ENCODE measurements around the gene ZRANB3. TPM values are rescaled to one million over a fixed set of nuclear protein-coding genes. Genes with fewer than 3 reads are reported as not detected.

The ZRANB3 gene
- total RNA-seq, 1 experiment from 2014 or later: 15.9 TPM

DNA sequence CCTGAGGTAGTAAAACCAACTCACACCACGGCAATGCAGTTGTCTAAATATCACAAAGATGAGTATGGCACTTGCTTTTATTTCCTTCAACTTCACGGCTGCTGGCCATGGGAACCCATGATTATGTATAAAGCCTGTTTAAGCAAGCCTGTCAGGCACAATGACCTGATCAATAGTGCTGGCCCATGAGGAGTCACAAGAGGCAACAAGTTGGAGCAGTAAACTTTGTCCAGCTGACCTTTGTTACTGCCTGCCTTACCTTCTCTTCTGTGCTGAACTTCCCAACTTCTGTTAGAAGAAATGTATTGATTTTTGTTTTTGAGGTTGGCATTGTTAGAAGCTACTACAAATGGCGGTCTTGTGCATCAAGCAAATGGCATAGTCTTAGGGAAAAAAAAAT lies 327.1 kb downstream of the ZRANB3 start:
- CTCF ChIA-PET: no interaction called here
- Mint-ChIP-seq H3K27me3 (ENCODE audit: low read depth) (no peaks in the 10 kb centered on the region), H3K4me3 (no peak overlapping the region), H3K4me1 (no peaks in the 10 kb centered on the region), H3K27ac (no peak overlapping the region), H3K36me3 (0 out of 2 replicates have a peak, but pooled peaks cover 2% of the 10 kb centered on the region), H3K9me3 (no peaks in the 10 kb centered on the region)
- DNase-seq (ENCODE audit: low spot score) (no peak), ATAC-seq (no peak)
- POLR2A ChIA-PET: interaction anchor here (0.7 kb wide), 1 partner anchor 671 kb away, joined by 4 read pairs; no protein-coding TSS in a partner anchor
- no peak for TF ChIP-seq ATF1 (CRISPR knock-in tag; IDR thresholded peaks at IDR 0.05)
- TF ChIP-seq, protein P1, sequence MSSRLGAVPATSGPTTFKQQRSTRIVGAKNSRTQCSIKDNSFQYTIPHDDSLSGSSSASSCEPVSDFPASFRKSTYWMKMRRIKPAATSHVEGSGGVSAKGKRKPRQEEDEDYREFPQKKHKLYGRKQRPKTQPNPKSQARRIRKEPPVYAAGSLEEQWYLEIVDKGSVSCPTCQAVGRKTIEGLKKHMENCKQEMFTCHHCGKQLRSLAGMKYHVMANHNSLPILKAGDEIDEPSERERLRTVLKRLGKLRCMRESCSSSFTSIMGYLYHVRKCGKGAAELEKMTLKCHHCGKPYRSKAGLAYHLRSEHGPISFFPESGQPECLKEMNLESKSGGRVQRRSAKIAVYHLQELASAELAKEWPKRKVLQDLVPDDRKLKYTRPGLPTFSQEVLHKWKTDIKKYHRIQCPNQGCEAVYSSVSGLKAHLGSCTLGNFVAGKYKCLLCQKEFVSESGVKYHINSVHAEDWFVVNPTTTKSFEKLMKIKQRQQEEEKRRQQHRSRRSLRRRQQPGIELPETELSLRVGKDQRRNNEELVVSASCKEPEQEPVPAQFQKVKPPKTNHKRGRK (CRISPR knock-in tag; IDR thresholded peaks at IDR 0.05; ENCODE audit: borderline replicate concordance): no peak
- no peak for TF ChIP-seq MYBL2 (CRISPR knock-in tag; IDR thresholded peaks at IDR 0.05)
- TF ChIP-seq NFE2L1 (CRISPR knock-in tag; IDR thresholded peaks at IDR 0.05): no peak
- TF ChIP-seq PRRX2 (CRISPR knock-in tag; IDR thresholded peaks at IDR 0.05): no peak
- no peak for TF ChIP-seq NFATC4 (CRISPR knock-in tag; IDR thresholded peaks at IDR 0.05)
- TF ChIP-seq, protein P2, sequence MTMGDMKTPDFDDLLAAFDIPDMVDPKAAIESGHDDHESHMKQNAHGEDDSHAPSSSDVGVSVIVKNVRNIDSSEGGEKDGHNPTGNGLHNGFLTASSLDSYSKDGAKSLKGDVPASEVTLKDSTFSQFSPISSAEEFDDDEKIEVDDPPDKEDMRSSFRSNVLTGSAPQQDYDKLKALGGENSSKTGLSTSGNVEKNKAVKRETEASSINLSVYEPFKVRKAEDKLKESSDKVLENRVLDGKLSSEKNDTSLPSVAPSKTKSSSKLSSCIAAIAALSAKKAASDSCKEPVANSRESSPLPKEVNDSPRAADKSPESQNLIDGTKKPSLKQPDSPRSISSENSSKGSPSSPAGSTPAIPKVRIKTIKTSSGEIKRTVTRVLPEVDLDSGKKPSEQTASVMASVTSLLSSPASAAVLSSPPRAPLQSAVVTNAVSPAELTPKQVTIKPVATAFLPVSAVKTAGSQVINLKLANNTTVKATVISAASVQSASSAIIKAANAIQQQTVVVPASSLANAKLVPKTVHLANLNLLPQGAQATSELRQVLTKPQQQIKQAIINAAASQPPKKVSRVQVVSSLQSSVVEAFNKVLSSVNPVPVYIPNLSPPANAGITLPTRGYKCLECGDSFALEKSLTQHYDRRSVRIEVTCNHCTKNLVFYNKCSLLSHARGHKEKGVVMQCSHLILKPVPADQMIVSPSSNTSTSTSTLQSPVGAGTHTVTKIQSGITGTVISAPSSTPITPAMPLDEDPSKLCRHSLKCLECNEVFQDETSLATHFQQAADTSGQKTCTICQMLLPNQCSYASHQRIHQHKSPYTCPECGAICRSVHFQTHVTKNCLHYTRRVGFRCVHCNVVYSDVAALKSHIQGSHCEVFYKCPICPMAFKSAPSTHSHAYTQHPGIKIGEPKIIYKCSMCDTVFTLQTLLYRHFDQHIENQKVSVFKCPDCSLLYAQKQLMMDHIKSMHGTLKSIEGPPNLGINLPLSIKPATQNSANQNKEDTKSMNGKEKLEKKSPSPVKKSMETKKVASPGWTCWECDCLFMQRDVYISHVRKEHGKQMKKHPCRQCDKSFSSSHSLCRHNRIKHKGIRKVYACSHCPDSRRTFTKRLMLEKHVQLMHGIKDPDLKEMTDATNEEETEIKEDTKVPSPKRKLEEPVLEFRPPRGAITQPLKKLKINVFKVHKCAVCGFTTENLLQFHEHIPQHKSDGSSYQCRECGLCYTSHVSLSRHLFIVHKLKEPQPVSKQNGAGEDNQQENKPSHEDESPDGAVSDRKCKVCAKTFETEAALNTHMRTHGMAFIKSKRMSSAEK (CRISPR knock-in tag; IDR thresholded peaks at IDR 0.05; ENCODE audit: borderline replicate concordance): no peak
- TF ChIP-seq, protein P3, sequence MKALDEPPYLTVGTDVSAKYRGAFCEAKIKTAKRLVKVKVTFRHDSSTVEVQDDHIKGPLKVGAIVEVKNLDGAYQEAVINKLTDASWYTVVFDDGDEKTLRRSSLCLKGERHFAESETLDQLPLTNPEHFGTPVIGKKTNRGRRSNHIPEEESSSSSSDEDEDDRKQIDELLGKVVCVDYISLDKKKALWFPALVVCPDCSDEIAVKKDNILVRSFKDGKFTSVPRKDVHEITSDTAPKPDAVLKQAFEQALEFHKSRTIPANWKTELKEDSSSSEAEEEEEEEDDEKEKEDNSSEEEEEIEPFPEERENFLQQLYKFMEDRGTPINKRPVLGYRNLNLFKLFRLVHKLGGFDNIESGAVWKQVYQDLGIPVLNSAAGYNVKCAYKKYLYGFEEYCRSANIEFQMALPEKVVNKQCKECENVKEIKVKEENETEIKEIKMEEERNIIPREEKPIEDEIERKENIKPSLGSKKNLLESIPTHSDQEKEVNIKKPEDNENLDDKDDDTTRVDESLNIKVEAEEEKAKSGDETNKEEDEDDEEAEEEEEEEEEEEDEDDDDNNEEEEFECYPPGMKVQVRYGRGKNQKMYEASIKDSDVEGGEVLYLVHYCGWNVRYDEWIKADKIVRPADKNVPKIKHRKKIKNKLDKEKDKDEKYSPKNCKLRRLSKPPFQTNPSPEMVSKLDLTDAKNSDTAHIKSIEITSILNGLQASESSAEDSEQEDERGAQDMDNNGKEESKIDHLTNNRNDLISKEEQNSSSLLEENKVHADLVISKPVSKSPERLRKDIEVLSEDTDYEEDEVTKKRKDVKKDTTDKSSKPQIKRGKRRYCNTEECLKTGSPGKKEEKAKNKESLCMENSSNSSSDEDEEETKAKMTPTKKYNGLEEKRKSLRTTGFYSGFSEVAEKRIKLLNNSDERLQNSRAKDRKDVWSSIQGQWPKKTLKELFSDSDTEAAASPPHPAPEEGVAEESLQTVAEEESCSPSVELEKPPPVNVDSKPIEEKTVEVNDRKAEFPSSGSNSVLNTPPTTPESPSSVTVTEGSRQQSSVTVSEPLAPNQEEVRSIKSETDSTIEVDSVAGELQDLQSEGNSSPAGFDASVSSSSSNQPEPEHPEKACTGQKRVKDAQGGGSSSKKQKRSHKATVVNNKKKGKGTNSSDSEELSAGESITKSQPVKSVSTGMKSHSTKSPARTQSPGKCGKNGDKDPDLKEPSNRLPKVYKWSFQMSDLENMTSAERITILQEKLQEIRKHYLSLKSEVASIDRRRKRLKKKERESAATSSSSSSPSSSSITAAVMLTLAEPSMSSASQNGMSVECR (CRISPR knock-in tag; IDR thresholded peaks at IDR 0.05; ENCODE audit: borderline replicate concordance): no peak
- TF ChIP-seq, protein P4, sequence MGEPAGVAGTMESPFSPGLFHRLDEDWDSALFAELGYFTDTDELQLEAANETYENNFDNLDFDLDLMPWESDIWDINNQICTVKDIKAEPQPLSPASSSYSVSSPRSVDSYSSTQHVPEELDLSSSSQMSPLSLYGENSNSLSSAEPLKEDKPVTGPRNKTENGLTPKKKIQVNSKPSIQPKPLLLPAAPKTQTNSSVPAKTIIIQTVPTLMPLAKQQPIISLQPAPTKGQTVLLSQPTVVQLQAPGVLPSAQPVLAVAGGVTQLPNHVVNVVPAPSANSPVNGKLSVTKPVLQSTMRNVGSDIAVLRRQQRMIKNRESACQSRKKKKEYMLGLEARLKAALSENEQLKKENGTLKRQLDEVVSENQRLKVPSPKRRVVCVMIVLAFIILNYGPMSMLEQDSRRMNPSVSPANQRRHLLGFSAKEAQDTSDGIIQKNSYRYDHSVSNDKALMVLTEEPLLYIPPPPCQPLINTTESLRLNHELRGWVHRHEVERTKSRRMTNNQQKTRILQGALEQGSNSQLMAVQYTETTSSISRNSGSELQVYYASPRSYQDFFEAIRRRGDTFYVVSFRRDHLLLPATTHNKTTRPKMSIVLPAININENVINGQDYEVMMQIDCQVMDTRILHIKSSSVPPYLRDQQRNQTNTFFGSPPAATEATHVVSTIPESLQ (CRISPR knock-in tag; IDR thresholded peaks at IDR 0.05): no peak
- TF ChIP-seq, protein P5, sequence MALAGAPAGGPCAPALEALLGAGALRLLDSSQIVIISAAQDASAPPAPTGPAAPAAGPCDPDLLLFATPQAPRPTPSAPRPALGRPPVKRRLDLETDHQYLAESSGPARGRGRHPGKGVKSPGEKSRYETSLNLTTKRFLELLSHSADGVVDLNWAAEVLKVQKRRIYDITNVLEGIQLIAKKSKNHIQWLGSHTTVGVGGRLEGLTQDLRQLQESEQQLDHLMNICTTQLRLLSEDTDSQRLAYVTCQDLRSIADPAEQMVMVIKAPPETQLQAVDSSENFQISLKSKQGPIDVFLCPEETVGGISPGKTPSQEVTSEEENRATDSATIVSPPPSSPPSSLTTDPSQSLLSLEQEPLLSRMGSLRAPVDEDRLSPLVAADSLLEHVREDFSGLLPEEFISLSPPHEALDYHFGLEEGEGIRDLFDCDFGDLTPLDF (CRISPR knock-in tag; IDR thresholded peaks at IDR 0.05): no peak
- TF ChIP-seq TEAD4 (CRISPR knock-in tag; IDR thresholded peaks at IDR 0.05): no peak
- no peak for TF ChIP-seq ZNF671 (CRISPR knock-in tag; IDR thresholded peaks at IDR 0.05)
- TF ChIP-seq EMX1 (CRISPR knock-in tag; IDR thresholded peaks at IDR 0.05): no peak
- TF ChIP-seq ZNF138 (CRISPR knock-in tag; conservative IDR thresholded peaks at IDR 0.05): no peak
- TF ChIP-seq ZNF121 (CRISPR knock-in tag; IDR thresholded peaks at IDR 0.05): no peak
- TF ChIP-seq ZBTB21 (CRISPR knock-in tag; IDR thresholded peaks at IDR 0.05; ENCODE audit: borderline replicate concordance): no peak
- no peak for TF ChIP-seq ZNF232 (CRISPR knock-in tag; IDR thresholded peaks at IDR 0.05)
